OCI-LY7 (cell line): ENCODE measurements around the gene SELENOM.

Source experiments
- EZH2phosphoT487 ChIP-seq: fragments of 200-600 bp; sonication (generic); IDR thresholded peaks from 2 replicates; pipeline ENCODE4 v1.6.1; 2018; ENCODE audit warnings: low read depth, borderline replicate concordance, mild to moderate bottlenecking, mixed run types, antibody characterized with exemption, low read length, moderate library complexity, mixed read lengths
- TF ChIP-seq, protein P1 (sequence below): fragments of 200-600 bp; sonication (generic); conservative IDR thresholded peaks from 2 replicates; pipeline ENCODE4 v1.5.1; 2014; ENCODE audit warnings: mild to moderate bottlenecking, antibody characterized with exemption, low read length, moderate library complexity, mixed read lengths

DNA sequence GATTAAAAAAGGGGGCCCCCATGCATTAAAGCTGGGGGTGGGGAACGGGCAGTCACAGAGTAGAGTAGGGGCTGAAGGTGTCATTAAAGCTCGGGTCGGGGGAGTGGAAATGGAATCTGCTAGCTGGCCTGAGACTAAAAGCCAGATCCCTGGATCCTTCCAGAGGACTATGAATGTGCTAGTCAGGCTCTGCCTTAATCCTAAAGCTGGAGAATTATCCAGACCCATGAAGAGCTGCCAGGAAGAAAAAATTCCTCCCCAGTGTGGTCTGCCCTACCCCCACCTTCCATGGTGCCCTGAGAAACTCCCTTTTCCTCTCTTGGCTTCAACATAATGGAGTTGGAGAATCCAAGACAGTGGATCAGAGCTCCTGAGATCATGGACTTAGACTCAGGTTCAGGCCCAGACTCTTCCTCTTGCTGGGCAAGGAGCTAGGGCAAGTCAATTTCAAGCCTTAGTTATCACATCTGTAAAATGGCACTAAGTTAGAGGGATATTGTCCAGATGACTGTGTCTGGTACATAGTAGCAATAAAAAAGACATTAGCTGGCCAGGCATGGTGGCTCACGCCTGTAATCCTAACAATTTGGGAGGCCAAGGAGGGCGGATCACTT is 50.3 kb downstream of the SELENOM start:
- TF ChIP-seq, protein P1, sequence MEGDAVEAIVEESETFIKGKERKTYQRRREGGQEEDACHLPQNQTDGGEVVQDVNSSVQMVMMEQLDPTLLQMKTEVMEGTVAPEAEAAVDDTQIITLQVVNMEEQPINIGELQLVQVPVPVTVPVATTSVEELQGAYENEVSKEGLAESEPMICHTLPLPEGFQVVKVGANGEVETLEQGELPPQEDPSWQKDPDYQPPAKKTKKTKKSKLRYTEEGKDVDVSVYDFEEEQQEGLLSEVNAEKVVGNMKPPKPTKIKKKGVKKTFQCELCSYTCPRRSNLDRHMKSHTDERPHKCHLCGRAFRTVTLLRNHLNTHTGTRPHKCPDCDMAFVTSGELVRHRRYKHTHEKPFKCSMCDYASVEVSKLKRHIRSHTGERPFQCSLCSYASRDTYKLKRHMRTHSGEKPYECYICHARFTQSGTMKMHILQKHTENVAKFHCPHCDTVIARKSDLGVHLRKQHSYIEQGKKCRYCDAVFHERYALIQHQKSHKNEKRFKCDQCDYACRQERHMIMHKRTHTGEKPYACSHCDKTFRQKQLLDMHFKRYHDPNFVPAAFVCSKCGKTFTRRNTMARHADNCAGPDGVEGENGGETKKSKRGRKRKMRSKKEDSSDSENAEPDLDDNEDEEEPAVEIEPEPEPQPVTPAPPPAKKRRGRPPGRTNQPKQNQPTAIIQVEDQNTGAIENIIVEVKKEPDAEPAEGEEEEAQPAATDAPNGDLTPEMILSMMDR = no peak
- no peak for TF ChIP-seq EZH2phosphoT487
